WERI-Rb-1 (cell line): ENCODE data around the gene ELAVL4.

Source experiments
- DNase-seq: peaks from one replicate; pipeline ENCODE4 v3.0.0-alpha.2; 2020
- H3K27ac ChIP-seq: fragments of 250-450 bp; sonication (Bioruptor Pico); 2 replicates; pipeline ENCODE4 v1.5.1; 2020; ENCODE audit warnings: mild to moderate bottlenecking, moderate library complexity
- H3K27me3 ChIP-seq: fragments of 250-450 bp; sonication (Bioruptor Pico); 2 replicates; pipeline ENCODE4 v1.5.1; 2021; ENCODE audit warnings: mild to moderate bottlenecking, low read depth, moderate library complexity; ENCODE audit not compliant: insufficient read depth, severe bottlenecking
- H3K36me3 ChIP-seq: fragments of 250-450 bp; sonication (Bioruptor Pico); 2 replicates; pipeline ENCODE4 v1.5.1; 2020; ENCODE audit warnings: mild to moderate bottlenecking, moderate library complexity
- H3K4me3 ChIP-seq: 2 replicates; pipeline ENCODE4 v1.5.1; 2011; ENCODE audit warnings: low read depth, mild to moderate bottlenecking, control low read depth, low read length
- H3K9me3 ChIP-seq: fragments of 250-450 bp; sonication (Bioruptor Pico); 2 replicates; pipeline ENCODE4 v1.5.1; 2021; ENCODE audit warnings: mild to moderate bottlenecking, moderate library complexity; ENCODE audit not compliant: severe bottlenecking
- CTCF ChIP-seq: IDR thresholded peaks from 2 replicates; pipeline ENCODE4 v1.5.1; 2011; ENCODE audit warnings: low read depth, mild to moderate bottlenecking, control low read depth, inconsistent platforms, low read length

Gene ELAVL4

GRCh38 chr1:50123071-50123470 lies 14.4 kb downstream of the ELAVL4 start:
- Histone ChIP-seq H3K27ac (no peak overlapping the region), H3K9me3 (no peaks in the 10 kb centered on the region), H3K36me3 (no peaks in the 10 kb centered on the region), H3K4me3 (no peak overlapping the region), H3K27me3 (no peaks in the 10 kb centered on the region)
- DNase-seq, result no peak
- TF ChIP-seq CTCF, result no peak

GRCh38 chr1:50126927-50127715 lies 18.4 kb downstream of the ELAVL4 start:
- H3K27me3 ChIP-seq, result no peaks in the 10 kb centered on the region
- H3K36me3 ChIP-seq, result no peaks in the 10 kb centered on the region
- no peak overlapping the region for H3K4me3 ChIP-seq
- no peak for TF ChIP-seq CTCF
- H3K27ac ChIP-seq, result no peak overlapping the region
- DNase-seq, result no peak
- no peaks in the 10 kb centered on the region for H3K9me3 ChIP-seq

- Histone ChIP-seq H3K27me3 (no peaks in the 10 kb centered on the region), H3K27ac (no peak overlapping the region), H3K9me3 (no peaks in the 10 kb centered on the region), H3K4me3 (no peak overlapping the region), H3K36me3 (no peaks in the 10 kb centered on the region)
- DNase-seq, result no peak
- TF ChIP-seq CTCF, result no peak
Observed at GRCh38 chr1:50129201-50129600, 20.5 kb downstream of the ELAVL4 start.

GRCh38 chr1:50132347-50132894 lies 23.7 kb downstream of the ELAVL4 start:
- H3K36me3 ChIP-seq, result no peaks in the 10 kb centered on the region

GRCh38 chr1:50135716-50136115 lies 27.0 kb downstream of the ELAVL4 start:
- no peak for TF ChIP-seq CTCF
- H3K27ac ChIP-seq, result no peak overlapping the region
- no peak overlapping the region for H3K4me3 ChIP-seq
- H3K36me3 ChIP-seq, result no peaks in the 10 kb centered on the region
- H3K9me3 ChIP-seq, result no peaks in the 10 kb centered on the region
- no peaks in the 10 kb centered on the region for H3K27me3 ChIP-seq
- no peak for DNase-seq

More at GRCh38 chr1:50132347-50132894, 23.7 kb downstream of the ELAVL4 start:
- H3K27me3 ChIP-seq, result no peaks in the 10 kb centered on the region
- no peak overlapping the region for H3K4me3 ChIP-seq
- DNase-seq, result no peak
- no peaks in the 10 kb centered on the region for H3K9me3 ChIP-seq
- TF ChIP-seq CTCF, result no peak
- H3K27ac ChIP-seq, result no peak overlapping the region
